Ishikawa (cell line): ENCODE results near the gene NDRG2.

Experiments
- EGR1 ChIP-seq: IDR thresholded peaks from 2 replicates; pipeline ENCODE4 v1.6.1; 2012
- EP300 ChIP-seq: IDR thresholded peaks from 2 replicates; pipeline ENCODE4 v1.6.1; 2012; ENCODE audit warnings: borderline replicate concordance
- RAD21 ChIP-seq: IDR thresholded peaks from 2 replicates; pipeline ENCODE4 v1.6.1; 2012; ENCODE audit warnings: low read depth
- TAF1 ChIP-seq: IDR thresholded peaks from 2 replicates; pipeline ENCODE4 v1.6.1; 2012; ENCODE audit warnings: low read depth, mild to moderate bottlenecking
- TCF12 ChIP-seq: IDR thresholded peaks from 2 replicates; pipeline ENCODE4 v1.6.1; 2012; ENCODE audit warnings: low read depth
- YY1 ChIP-seq: IDR thresholded peaks from 2 replicates; pipeline ENCODE4 v1.6.1; 2012; ENCODE audit warnings: low read depth
- TF ChIP-seq, protein P1 (sequence below): IDR thresholded peaks from 2 replicates; pipeline ENCODE4 v1.6.1; 2012

DNA sequence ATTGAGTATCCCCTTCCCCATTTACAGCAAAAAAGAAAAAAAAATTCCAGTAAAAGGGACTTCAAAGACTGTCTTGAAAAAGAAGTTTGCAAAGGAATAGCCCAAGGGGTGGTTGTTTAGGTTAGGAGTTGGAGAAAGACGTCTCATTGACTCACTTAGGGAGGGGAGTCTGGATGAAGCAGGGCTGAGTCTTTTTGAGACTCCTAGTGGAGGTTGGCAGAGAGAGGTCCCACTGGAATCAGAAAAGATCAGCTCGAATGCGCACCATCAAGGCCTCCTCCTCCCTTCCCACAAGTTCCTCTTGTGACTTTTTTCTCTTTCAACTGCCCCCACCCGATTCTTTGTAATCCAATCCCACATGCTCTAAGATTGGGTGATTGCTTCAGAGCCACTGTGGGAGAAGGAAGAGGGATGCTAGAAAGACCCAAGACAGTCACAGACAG lies 47.2 kb upstream of the NDRG2 start:
- TF ChIP-seq TCF12 (no peak), EGR1 (no peak), TAF1 (no peak), EP300 (no peak), YY1 (no peak), RAD21 (no peak)
- TF ChIP-seq, protein P1, sequence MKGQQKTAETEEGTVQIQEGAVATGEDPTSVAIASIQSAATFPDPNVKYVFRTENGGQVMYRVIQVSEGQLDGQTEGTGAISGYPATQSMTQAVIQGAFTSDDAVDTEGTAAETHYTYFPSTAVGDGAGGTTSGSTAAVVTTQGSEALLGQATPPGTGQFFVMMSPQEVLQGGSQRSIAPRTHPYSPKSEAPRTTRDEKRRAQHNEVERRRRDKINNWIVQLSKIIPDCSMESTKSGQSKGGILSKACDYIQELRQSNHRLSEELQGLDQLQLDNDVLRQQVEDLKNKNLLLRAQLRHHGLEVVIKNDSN: no peak
